Effector memory CD4-positive, alpha-beta T cell (primary cell): ENCODE results near the gene TRMT1.

ENCODE experiments used
- DNase-seq, 3 donors: peaks; one replicate each; pipeline ENCODE4 v3.0.0-alpha.2; 2020
- H3K27ac ChIP-seq: 2 replicates; pipeline ENCODE4 v1.7.0; 2013; ENCODE audit warnings: mild to moderate bottlenecking, low read length, moderate library complexity; ENCODE audit not compliant: insufficient read depth, poor library complexity, severe bottlenecking
- H3K27me3 ChIP-seq: replicated peaks from 2 replicates; pipeline ENCODE4 v1.7.0; 2013; ENCODE audit warnings: mild to moderate bottlenecking, low read length; ENCODE audit not compliant: insufficient read depth, control insufficient read depth, poor library complexity, severe bottlenecking
- H3K36me3 ChIP-seq: 2 replicates; pipeline ENCODE4 v1.7.0; 2013; ENCODE audit warnings: mild to moderate bottlenecking, low read length, moderate library complexity; ENCODE audit not compliant: control insufficient read depth, insufficient read depth
- H3K4me1 ChIP-seq: 2 replicates; pipeline ENCODE4 v1.7.0; 2013; ENCODE audit warnings: low read length, mild to moderate bottlenecking; ENCODE audit not compliant: control insufficient read depth, insufficient read depth, poor library complexity, severe bottlenecking
- H3K4me3 ChIP-seq: 2 replicates; pipeline ENCODE4 v1.7.0; 2013; ENCODE audit warnings: low read length, low read depth, mild to moderate bottlenecking; ENCODE audit not compliant: insufficient read depth, poor library complexity, severe bottlenecking
- H3K9me3 ChIP-seq: 2 replicates; pipeline ENCODE4 v1.7.0; 2013; ENCODE audit warnings: mild to moderate bottlenecking, low read length, moderate library complexity; ENCODE audit not compliant: control insufficient read depth

The TRMT1 gene

GRCh38 chr19:13115936-13116281 lies 631 bp downstream of the TRMT1 start:
- H3K27me3 ChIP-seq: no peaks in the 10 kb centered on the region
- H3K9me3 ChIP-seq: no peaks in the 10 kb centered on the region
- peak overlapping the region; percentile 80 for H3K4me3 ChIP-seq
- H3K27ac ChIP-seq: peak overlapping the region; percentile 69
- H3K4me1 ChIP-seq: peaks cover 36% of the 10 kb centered on the region
- DNase-seq: no peak
- peaks cover 13% of the 10 kb centered on the region for H3K36me3 ChIP-seq

GRCh38 chr19:13112555-13112954 lies 4.0 kb downstream of the TRMT1 start:
- H3K4me3 ChIP-seq: no peak overlapping the region
- H3K9me3 ChIP-seq: no peaks in the 10 kb centered on the region
- peaks cover 24% of the 10 kb centered on the region for H3K36me3 ChIP-seq
- no peak overlapping the region for H3K27ac ChIP-seq
- H3K4me1 ChIP-seq: peaks cover 22% of the 10 kb centered on the region
- no peak for DNase-seq
- no peaks in the 10 kb centered on the region for H3K27me3 ChIP-seq

- no peak overlapping the region for H3K4me3 ChIP-seq
- peaks cover 24% of the 10 kb centered on the region for H3K36me3 ChIP-seq
- no peaks in the 10 kb centered on the region for H3K9me3 ChIP-seq
These were observed 6.4 kb downstream of the TRMT1 start for GRCh38 chr19:13110099-13110610.

GRCh38 chr19:13109361-13110098 lies 7.0 kb downstream of the TRMT1 start:
- Histone ChIP-seq H3K27ac (no peak overlapping the region), H3K4me1 (peaks cover 7% of the 10 kb centered on the region), H3K9me3 (no peaks in the 10 kb centered on the region), H3K27me3 (no peaks in the 10 kb centered on the region), H3K4me3 (no peak overlapping the region), H3K36me3 (peaks cover 24% of the 10 kb centered on the region)
- DNase-seq: no peak

More at GRCh38 chr19:13110099-13110610, 6.4 kb downstream of the TRMT1 start:
- Histone ChIP-seq H3K27ac (no peak overlapping the region), H3K27me3 (no peaks in the 10 kb centered on the region), H3K4me1 (peaks cover 4% of the 10 kb centered on the region)
- no peak for DNase-seq

DNA sequence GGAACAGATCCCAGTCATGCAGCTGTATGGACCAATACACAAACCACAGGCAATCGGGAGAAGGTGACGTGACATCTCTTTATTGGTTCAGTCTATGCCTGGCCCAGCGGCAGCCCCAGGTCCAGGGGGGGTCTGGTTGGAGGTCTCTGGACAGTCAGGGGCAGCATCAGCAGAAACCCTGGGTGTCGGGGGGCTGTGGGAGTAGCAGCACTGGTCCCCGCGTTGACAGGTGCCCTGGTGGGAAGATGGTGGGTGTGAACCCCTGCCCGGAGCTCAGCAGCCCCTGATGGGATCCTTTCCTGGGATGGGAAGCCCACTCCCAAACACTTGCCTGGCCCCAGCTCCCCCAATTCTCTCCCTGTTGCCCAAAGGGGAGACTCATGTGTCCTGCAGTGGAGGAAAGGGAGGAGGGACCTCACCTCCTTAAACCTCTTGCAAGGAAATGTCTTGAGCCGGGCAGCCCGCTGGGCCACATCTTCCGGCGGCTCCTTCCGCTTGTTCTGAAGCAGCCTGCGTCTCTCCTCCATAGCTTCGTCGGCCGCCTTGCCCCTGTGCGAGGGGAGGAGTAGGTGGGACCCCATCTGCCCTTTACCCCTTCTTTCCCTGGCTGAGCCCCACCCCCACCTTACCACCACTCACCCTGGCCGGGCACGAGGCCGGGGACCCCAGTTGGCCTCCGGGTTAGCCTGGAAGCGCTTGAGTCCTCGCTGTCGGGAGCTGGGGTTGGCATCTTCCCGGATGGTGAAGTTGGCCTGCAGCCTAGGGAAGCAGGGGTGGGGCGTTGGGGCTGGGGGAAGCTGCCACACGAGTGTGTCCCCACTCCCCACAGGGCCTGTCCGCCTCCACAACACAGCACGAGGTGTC lies 11.5 kb downstream of the TRMT1 start:
- peak overlapping the region; percentile 68 for H3K4me3 ChIP-seq
- peaks cover 9% of the 10 kb centered on the region for H3K36me3 ChIP-seq
- peaks cover 46% of the 10 kb centered on the region for H3K4me1 ChIP-seq
- no peak for DNase-seq
- H3K27ac ChIP-seq: peak overlapping the region; percentile 66
- H3K9me3 ChIP-seq: no peaks in the 10 kb centered on the region
- H3K27me3 ChIP-seq: no peaks in the 10 kb centered on the region

- H3K9me3 ChIP-seq: no peaks in the 10 kb centered on the region
- H3K36me3 ChIP-seq: peaks cover 4% of the 10 kb centered on the region
- peaks cover 51% of the 10 kb centered on the region for H3K4me1 ChIP-seq
- H3K27me3 ChIP-seq: no peaks in the 10 kb centered on the region
- H3K27ac ChIP-seq: peak overlapping the region; percentile 66
- peak overlapping the region; percentile 68 for H3K4me3 ChIP-seq
- peak in 2 of 3 donors; percentile 44 to 57 for DNase-seq
These were observed 12.1 kb downstream of the TRMT1 start for GRCh38 chr19:13104360-13104847.

GRCh38 chr19:13103581-13104359 lies 12.8 kb downstream of the TRMT1 start:
- Histone ChIP-seq H3K9me3 (no peaks in the 10 kb centered on the region), H3K4me1 (peaks cover 55% of the 10 kb centered on the region), H3K27ac (peak overlapping the region; percentile 66), H3K27me3 (no peaks in the 10 kb centered on the region), H3K36me3 (no peaks in the 10 kb centered on the region), H3K4me3 (peak overlapping the region; percentile 68)
- no peak for DNase-seq

DNA sequence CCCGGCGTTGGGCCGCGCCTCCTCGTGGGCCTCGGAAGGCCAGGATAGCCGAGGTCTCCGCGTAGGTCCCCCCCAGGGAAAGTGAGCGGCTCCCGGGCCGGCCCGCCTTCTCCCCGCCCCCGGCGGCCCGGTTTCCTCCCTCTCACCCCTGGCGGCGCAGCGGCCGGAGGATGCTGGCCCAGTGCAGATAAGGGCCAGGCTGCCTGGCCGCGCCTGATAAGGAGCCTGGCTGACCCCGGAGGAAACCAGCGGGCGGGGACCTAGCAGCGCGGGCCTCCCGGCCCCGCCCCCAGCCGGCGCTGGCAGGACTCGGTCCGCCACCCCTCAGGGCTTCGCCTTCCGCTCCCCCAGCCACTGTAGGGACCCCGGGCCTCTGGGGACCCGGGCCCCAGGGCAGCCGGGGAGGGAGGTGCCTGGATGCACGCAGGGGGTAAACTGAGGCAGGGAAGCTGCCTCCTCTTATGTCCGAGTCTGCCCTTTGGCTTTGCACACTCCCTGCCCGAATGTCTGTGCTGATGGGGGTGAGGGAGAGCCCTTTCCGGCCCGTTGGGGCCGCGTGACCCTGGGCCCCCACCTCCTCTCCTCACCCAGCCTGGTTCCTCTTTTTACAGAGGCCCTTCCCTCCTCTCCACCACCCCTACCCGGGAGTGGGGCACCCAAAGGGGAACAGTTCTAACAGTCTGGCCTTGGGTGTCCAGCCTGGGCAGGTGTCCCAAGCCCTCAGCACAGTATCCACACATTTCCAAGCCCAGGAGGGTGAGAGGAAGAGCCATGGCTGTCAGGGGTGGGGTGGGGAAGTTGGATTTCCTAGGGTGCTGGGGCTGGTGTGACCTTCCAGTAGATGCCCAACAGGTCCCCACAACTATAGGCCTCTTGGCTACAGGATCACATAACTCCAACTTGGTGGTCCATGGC lies 13.6 kb downstream of the TRMT1 start, which contains the start of gene LYL1:
Gene LYL1, minus strand, starts transcription at position 193 of the 915 bp plus-strand sequence. CDS start 1,687 bp downstream, outside the sequence.
- H3K4me1 ChIP-seq: peaks cover 62% of the 10 kb centered on the region
- H3K27ac ChIP-seq: peak within 1 kb of the TSS; percentile 65
- H3K9me3 ChIP-seq: no peaks in the 10 kb centered on the region
- no peak for DNase-seq
- H3K27me3 ChIP-seq: peaks cover under 1% of the 10 kb centered on the region
- no peaks in the 10 kb centered on the region for H3K36me3 ChIP-seq
- H3K4me3 ChIP-seq: peak within 1 kb of the TSS; percentile 63

DNA sequence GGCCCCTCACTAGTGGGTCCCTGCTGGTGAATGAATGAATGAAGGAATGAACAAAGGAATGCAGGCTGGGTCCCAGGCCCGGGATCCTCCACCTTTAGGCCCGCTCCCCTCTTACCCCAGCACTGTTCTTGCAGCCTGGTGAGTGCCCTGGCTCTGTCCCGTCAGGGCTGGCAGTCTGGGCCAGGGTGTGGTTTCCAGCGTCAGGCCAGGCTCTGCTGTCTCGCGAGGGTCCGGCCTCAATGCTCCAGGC lies 14.2 kb downstream of the TRMT1 start:
- Histone ChIP-seq H3K4me1 (peaks cover 68% of the 10 kb centered on the region), H3K4me3 (peak overlapping the region; percentile 63), H3K36me3 (no peaks in the 10 kb centered on the region), H3K27me3 (peaks cover 5% of the 10 kb centered on the region), H3K9me3 (no peaks in the 10 kb centered on the region), H3K27ac (peak overlapping the region; percentile 65)
- no peak for DNase-seq
